HEK293 (cell line): ENCODE data around the gene SCYGR1.

Experiments
- CTCF ChIA-PET: fragments of 350-600 bp; formaldehyde crosslinking; extraction: SDS; loops from one replicate; lab custom pipeline; 2021; ENCODE audit warnings: antibody characterized with exemption; lab: Yijun Ruan, JAX
- POLR2A ChIA-PET: fragments of 300-600 bp; formaldehyde crosslinking; extraction: SDS; loops from one replicate; lab custom pipeline; 2020; ENCODE audit warnings: antibody characterized with exemption, inconsistent platforms; lab: Yijun Ruan, JAX
- H3K27ac ChIP-seq: fragments of 200-500 bp; sonication (Bioruptor generic); 2 replicates; pipeline ENCODE4 v1.5.1; 2014; ENCODE audit warnings: low read depth, low read length, control low read depth, inconsistent platforms; ENCODE audit errors: extremely low read depth
- H3K36me3 ChIP-seq, 2 experiments: fragments of 200-500 bp in 1 of 2; sonication (Bioruptor generic) in 1 of 2; 1 replicate in 1 of 2; 2 replicates in 1 of 2; pipeline ENCODE4 v1.5.1; 2014 to 2017; ENCODE audit warnings: inconsistent platforms in 2 of 2, low read length in 2 of 2; ENCODE audit not compliant: control insufficient read depth in 2 of 2, insufficient read depth in 1 of 2
- H3K4me1 ChIP-seq: fragments of 200-500 bp; sonication (Bioruptor generic); 2 replicates; pipeline ENCODE4 v1.5.1; 2014; ENCODE audit warnings: mild to moderate bottlenecking, low read length, inconsistent platforms; ENCODE audit not compliant: control insufficient read depth, insufficient read depth
- H3K4me3 ChIP-seq: 2 replicates; pipeline ENCODE4 v1.5.1; 2011; ENCODE audit warnings: low read depth, mild to moderate bottlenecking, control low read depth, low read length, moderate library complexity
- H3K9me3 ChIP-seq: fragments of 200-500 bp; sonication (Bioruptor generic); 2 replicates; pipeline ENCODE4 v1.5.1; 2014; ENCODE audit warnings: low read depth, low read length, inconsistent platforms; ENCODE audit not compliant: control insufficient read depth, insufficient read depth
- GLIS1 ChIP-seq: fragments of 450-650 bp; formaldehyde crosslinking; IDR thresholded peaks from 2 replicates; pipeline ENCODE4 v1.5.1; 2016; ENCODE audit warnings: missing biosample characterization, missing genetic modification characterization
- MYNN ChIP-seq: fragments of 450-650 bp; formaldehyde crosslinking; IDR thresholded peaks from 2 replicates; pipeline ENCODE4 v1.5.1; 2016; ENCODE audit warnings: missing biosample characterization, missing genetic modification characterization, borderline replicate concordance
- OSR2 ChIP-seq: fragments of 450-650 bp; formaldehyde crosslinking; IDR thresholded peaks from 2 replicates; pipeline ENCODE4 v1.5.1; 2016; ENCODE audit warnings: missing biosample characterization, missing genetic modification characterization
- PRDM10 ChIP-seq: fragments of 450-650 bp; formaldehyde crosslinking; IDR thresholded peaks from 2 replicates; pipeline ENCODE4 v1.5.1; 2016; ENCODE audit warnings: missing biosample characterization, missing genetic modification characterization
- PRDM6 ChIP-seq: fragments of 450-650 bp; formaldehyde crosslinking; IDR thresholded peaks from 2 replicates; pipeline ENCODE4 v1.5.1; 2017; ENCODE audit warnings: missing biosample characterization, missing genetic modification characterization
- SCRT1 ChIP-seq: fragments of 450-650 bp; formaldehyde crosslinking; IDR thresholded peaks from 2 replicates; pipeline ENCODE4 v1.5.1; 2016; ENCODE audit warnings: missing biosample characterization, missing genetic modification characterization, borderline replicate concordance
- SCRT2 ChIP-seq: fragments of 450-650 bp; formaldehyde crosslinking; IDR thresholded peaks from 2 replicates; pipeline ENCODE4 v1.5.1; 2016; ENCODE audit warnings: missing biosample characterization, missing genetic modification characterization
- ZBTB21 ChIP-seq: fragments of 450-650 bp; formaldehyde crosslinking; IDR thresholded peaks from 2 replicates; pipeline ENCODE4 v1.5.1; 2017; ENCODE audit warnings: missing biosample characterization, missing genetic modification characterization
- ZBTB49 ChIP-seq: fragments of 450-650 bp; formaldehyde crosslinking; IDR thresholded peaks from 2 replicates; pipeline ENCODE4 v1.5.1; 2016; ENCODE audit warnings: missing biosample characterization, missing genetic modification characterization, low read depth
- ZNF175 ChIP-seq: fragments of 450-650 bp; formaldehyde crosslinking; IDR thresholded peaks from 2 replicates; pipeline ENCODE4 v1.5.1; 2016; ENCODE audit warnings: missing biosample characterization, missing genetic modification characterization
- ZNF24 ChIP-seq: fragments of 450-650 bp; formaldehyde crosslinking; IDR thresholded peaks from 2 replicates; pipeline ENCODE4 v1.5.1; 2016; ENCODE audit warnings: missing biosample characterization, missing genetic modification characterization
- ZNF26 ChIP-seq: fragments of 450-650 bp; formaldehyde crosslinking; IDR thresholded peaks from 2 replicates; pipeline ENCODE4 v1.5.1; 2016; ENCODE audit warnings: missing biosample characterization, missing genetic modification characterization
- ZNF266 ChIP-seq: fragments of 450-650 bp; formaldehyde crosslinking; IDR thresholded peaks from 2 replicates; pipeline ENCODE4 v1.5.1; 2016; ENCODE audit warnings: missing biosample characterization, missing genetic modification characterization, low read depth
- ZNF37A ChIP-seq: fragments of 450-650 bp; IDR thresholded peaks from 2 replicates; pipeline ENCODE4 v1.5.1; 2018; ENCODE audit warnings: missing biosample characterization, missing genetic modification characterization
- ZNF404 ChIP-seq: fragments of 450-650 bp; formaldehyde crosslinking; IDR thresholded peaks from 2 replicates; pipeline ENCODE4 v1.5.1; 2017; ENCODE audit warnings: missing biosample characterization, missing genetic modification characterization
- ZNF473 ChIP-seq: fragments of 450-650 bp; formaldehyde crosslinking; IDR thresholded peaks from 2 replicates; pipeline ENCODE4 v1.5.1; 2017; ENCODE audit warnings: missing biosample characterization, missing genetic modification characterization
- ZNF596 ChIP-seq: fragments of 450-650 bp; IDR thresholded peaks from 2 replicates; pipeline ENCODE4 v1.5.0; 2018; ENCODE audit warnings: missing biosample characterization, mild to moderate bottlenecking, missing genetic modification characterization, moderate library complexity
- ZNF623 ChIP-seq: fragments of 450-650 bp; formaldehyde crosslinking; IDR thresholded peaks from 2 replicates; pipeline ENCODE4 v1.5.1; 2016; ENCODE audit warnings: missing biosample characterization, missing genetic modification characterization
- ZNF624 ChIP-seq: fragments of 450-650 bp; formaldehyde crosslinking; IDR thresholded peaks from 2 replicates; pipeline ENCODE4 v1.5.1; 2017; ENCODE audit warnings: missing biosample characterization, missing genetic modification characterization
- ZNF658 ChIP-seq: fragments of 450-650 bp; formaldehyde crosslinking; IDR thresholded peaks from 2 replicates; pipeline ENCODE4; 2016; ENCODE audit warnings: missing biosample characterization, missing genetic modification characterization
- ZNF670 ChIP-seq: fragments of 450-650 bp; formaldehyde crosslinking; IDR thresholded peaks from 2 replicates; pipeline ENCODE4 v1.5.1; 2016; ENCODE audit warnings: missing biosample characterization, missing genetic modification characterization, low read depth
- ZNF830 ChIP-seq: fragments of 450-650 bp; IDR thresholded peaks from 2 replicates; pipeline ENCODE4 v1.5.0; 2018; ENCODE audit warnings: missing biosample characterization, missing genetic modification characterization, low read depth, mild to moderate bottlenecking, moderate library complexity
- ZSCAN30 ChIP-seq: fragments of 450-650 bp; IDR thresholded peaks from 2 replicates; pipeline ENCODE4 v1.5.1; 2018; ENCODE audit warnings: missing biosample characterization, mild to moderate bottlenecking, missing genetic modification characterization, moderate library complexity

SCYGR1 gene

GRCh38 chr2:227341553-227341952 is 46.2 kb downstream of the SCYGR1 start:
- 0 out of 2 replicates have a peak, but pooled peaks cover 5% of the 10 kb centered on the region for H3K4me1 ChIP-seq
- no peak overlapping the region for H3K4me3 ChIP-seq
- TF ChIP-seq OSR2 (tag by site-specific recombination) = peak; percentile 53; the same call in 1 of the 2 replicates
- TF ChIP-seq ZNF658 = no peak
- peak; percentile 64; the same call in 1 of the 2 replicates for TF ChIP-seq PRDM6
- POLR2A ChIA-PET = no interaction called here
- H3K9me3 ChIP-seq = no peaks in the 10 kb centered on the region
- no peak overlapping the region for H3K27ac ChIP-seq
- peaks cover 15 to 28% of the 10 kb centered on the region in 2 experiments for H3K36me3 ChIP-seq
- CTCF ChIA-PET = interaction anchor here (0.7 kb wide), 1 partner anchor 132 kb away, joined by 3 read pairs; no protein-coding TSS in a partner anchor

- H3K4me1 ChIP-seq = 0 out of 2 replicates have a peak, but pooled peaks cover 4% of the 10 kb centered on the region
- no peak overlapping the region for H3K27ac ChIP-seq
- CTCF ChIA-PET = interaction anchor here (1.0 kb wide), 1 partner anchor 14 kb away, joined by 3 read pairs; no protein-coding TSS in a partner anchor
- peaks cover 24 to 33% of the 10 kb centered on the region in 2 experiments for H3K36me3 ChIP-seq
- no peak overlapping the region for H3K4me3 ChIP-seq
- no peaks in the 10 kb centered on the region for H3K9me3 ChIP-seq
- POLR2A ChIA-PET = no interaction called here
- no peak for TF ChIP-seq ZNF624
- TF ChIP-seq ZNF24 = no peak
- TF ChIP-seq SCRT2 (tag by site-specific recombination) = no peak
- no peak for TF ChIP-seq ZNF830 (tag by site-specific recombination)
- no peak for TF ChIP-seq GLIS1 (tag by site-specific recombination)
- TF ChIP-seq ZNF670 (tag by site-specific recombination) = no peak
- no peak for TF ChIP-seq ZNF37A (tag by site-specific recombination)
- no peak for TF ChIP-seq ZNF404 (tag by site-specific recombination)
- no peak for TF ChIP-seq ZBTB21 (tag by site-specific recombination)
- TF ChIP-seq ZNF473 (tag by site-specific recombination) = no peak
- no peak for TF ChIP-seq MYNN
- no peak for TF ChIP-seq ZNF596
- TF ChIP-seq SCRT1 (tag by site-specific recombination) = no peak
- no peak for TF ChIP-seq PRDM10
- TF ChIP-seq ZNF266 = no peak
Observed at GRCh38 chr2:227340106-227340505, 47.6 kb downstream of the SCYGR1 start.

GRCh38 chr2:227339098-227339599 is 48.6 kb downstream of the SCYGR1 start:
- no peak overlapping the region for H3K4me3 ChIP-seq
- peaks cover 32 to 43% of the 10 kb centered on the region in 2 experiments for H3K36me3 ChIP-seq
- CTCF ChIA-PET = no interaction called here
- POLR2A ChIA-PET = no interaction called here
- 0 out of 2 replicates have a peak, but pooled peaks cover 3% of the 10 kb centered on the region for H3K4me1 ChIP-seq
- H3K9me3 ChIP-seq = no peaks in the 10 kb centered on the region
- H3K27ac ChIP-seq = no peak overlapping the region
- TF ChIP-seq ZBTB49 (tag by site-specific recombination) = no peak
- TF ChIP-seq ZNF623 (tag by site-specific recombination) = no peak
- TF ChIP-seq ZNF26 (tag by site-specific recombination) = no peak
- TF ChIP-seq ZNF175 (tag by site-specific recombination) = no peak
- no peak for TF ChIP-seq ZSCAN30
